Endothelial cell of umbilical vein (primary cell): Measurements from ENCODE around the gene SLC6A19. TPM values are rescaled to one million over a fixed set of nuclear protein-coding genes. Genes with fewer than 3 reads are reported as not detected.

Experiments used
- BruUV-seq: library from RNA; stranded (reverse); fragments of 400-500 nt; replicated peaks from 2 replicates; lab custom pipeline; 2021; lab: Mats Ljungman, UMichigan
- CTCF ChIA-PET: fragments of 300-600, 350-600 bp; sonication (Branson Sonifier 250); formaldehyde crosslinking; loops from one replicate; lab custom pipeline; 2021; ENCODE audit warnings: antibody characterized with exemption, inconsistent platforms; lab: Charles Lee
- POLR2A ChIA-PET: fragments of 300-600, 350-600 bp; sonication (Branson Sonifier 250); formaldehyde crosslinking; loops from one replicate; lab custom pipeline; 2021; ENCODE audit warnings: antibody characterized with exemption, inconsistent platforms; lab: Charles Lee
- DNase-seq: peaks from one replicate; pipeline ENCODE4 v3.0.0-alpha.2; 2011; ENCODE audit warnings: low read depth, low spot score
- FAIRE-seq: peaks from 2 replicates; lab custom pipeline; 2011; peaks lifted over from hg19 to GRCh38; lab: Jason Lieb, UNC
- H2AFZ ChIP-seq: 2 replicates; pipeline ENCODE4 v1.6.0; 2012; ENCODE audit warnings: low read depth, low read length, control low read depth, inconsistent platforms
- H3K27ac ChIP-seq: 2 replicates; pipeline ENCODE4 v1.5.1; 2011; ENCODE audit warnings: low read depth, mild to moderate bottlenecking, control low read depth, low read length, moderate library complexity; ENCODE audit not compliant: insufficient read depth
- H3K27me3 ChIP-seq, 2 experiments: 2 replicates each; pipeline versions ENCODE4 v1.6.0 to v1.6.1; 2011; ENCODE audit warnings: low read length in 2 of 2, mixed read lengths in 1 of 2; ENCODE audit not compliant: control insufficient read depth in 2 of 2, insufficient read depth in 2 of 2
- H3K36me3 ChIP-seq, 2 experiments: 2 replicates in 1 of 2; 3 replicates in 1 of 2; pipeline ENCODE4 v1.5.1; 2011; ENCODE audit warnings: low read length in 2 of 2, mild to moderate bottlenecking in 1 of 2, moderate library complexity in 1 of 2; ENCODE audit not compliant: control insufficient read depth in 2 of 2, insufficient read depth in 2 of 2; ENCODE audit errors: extremely low read depth in 1 of 2
- H3K4me1 ChIP-seq: 3 replicates; pipeline ENCODE4 v1.5.1; 2011; ENCODE audit warnings: mild to moderate bottlenecking, low read length; ENCODE audit not compliant: control insufficient read depth, insufficient read depth; ENCODE audit errors: extremely low read depth
- H3K4me2 ChIP-seq: 2 replicates; pipeline ENCODE4 v1.6.1; 2011; ENCODE audit warnings: low read length, control low read depth, mixed read lengths; ENCODE audit not compliant: insufficient read depth
- H3K4me3 ChIP-seq, 3 experiments: fragments of 200-600 bp in 1 of 3; sonication (generic), shearing (Covaris generic) in 1 of 3; replicated peaks in 1 of 3; 2 replicates each; pipeline ENCODE4 v1.5.1; 2011 to 2016; ENCODE audit warnings: control low read depth in 3 of 3, low read length in 3 of 3, mild to moderate bottlenecking in 2 of 3, inconsistent platforms in 1 of 3, low read depth in 1 of 3, moderate library complexity in 1 of 3; ENCODE audit not compliant: insufficient read depth in 1 of 3
- H3K79me2 ChIP-seq: 2 replicates; pipeline ENCODE4 v1.6.0; 2012; ENCODE audit warnings: low read length, inconsistent platforms; ENCODE audit not compliant: control insufficient read depth, insufficient read depth
- H3K9ac ChIP-seq: replicated peaks from 2 replicates; pipeline ENCODE3; 2011; ENCODE audit warnings: low read length, control low read depth; ENCODE audit not compliant: insufficient read depth; ENCODE audit errors: extremely low read depth
- H3K9me1 ChIP-seq: replicated peaks from 3 replicates; pipeline ENCODE4 v1.6.0; 2011; ENCODE audit warnings: mild to moderate bottlenecking, low read length; ENCODE audit not compliant: control insufficient read depth, insufficient read depth; ENCODE audit errors: extremely low read depth
- H3K9me3 ChIP-seq: replicated peaks from 2 replicates; pipeline ENCODE4 v1.5.1; 2012; ENCODE audit warnings: low read length, inconsistent platforms; ENCODE audit not compliant: control insufficient read depth, insufficient read depth
- H4K20me1 ChIP-seq: replicated peaks from 2 replicates; pipeline ENCODE3; 2011; ENCODE audit warnings: mild to moderate bottlenecking, low read length; ENCODE audit not compliant: control insufficient read depth, insufficient read depth; ENCODE audit errors: extremely low read depth
- CTCF ChIP-seq, 2 donors: IDR thresholded peaks; 1 replicate in 1 of 2; 2 replicates in 1 of 2; pipeline ENCODE4 v1.5.1; 2011; ENCODE audit warnings: low read length in 2 of 2, mild to moderate bottlenecking in 2 of 2, moderate library complexity in 2 of 2, control low read depth in 1 of 2, inconsistent platforms in 1 of 2, low read depth in 1 of 2; ENCODE audit not compliant: insufficient read depth in 1 of 2; ENCODE audit errors: extremely low read depth in 1 of 2
- EZH2 ChIP-seq: IDR thresholded peaks from 2 replicates; pipeline ENCODE4 v1.6.1; 2012; ENCODE audit warnings: borderline replicate concordance, low read depth, mild to moderate bottlenecking, moderate library complexity, low read length, inconsistent platforms; ENCODE audit not compliant: severe bottlenecking
- FOS ChIP-seq: IDR thresholded peaks from 2 replicates; pipeline ENCODE4 v1.6.1; 2011; ENCODE audit warnings: mild to moderate bottlenecking, low read length, moderate library complexity, borderline replicate concordance; ENCODE audit not compliant: insufficient read depth
- GATA2 ChIP-seq: IDR thresholded peaks from 2 replicates; pipeline ENCODE4 v1.7.0; 2011; ENCODE audit warnings: low read depth, mild to moderate bottlenecking, moderate library complexity, mixed read lengths, low read length; ENCODE audit not compliant: insufficient read length, insufficient read depth
- JUN ChIP-seq: IDR thresholded peaks from 2 replicates; pipeline ENCODE4 v1.6.1; 2011; ENCODE audit warnings: borderline replicate concordance, low read depth; ENCODE audit not compliant: insufficient read length, insufficient read depth
- MAX ChIP-seq: IDR thresholded peaks from 2 replicates; pipeline ENCODE4 v1.6.1; 2011; ENCODE audit not compliant: insufficient read depth, insufficient read length
- MYC ChIP-seq: IDR thresholded peaks from one replicate; pipeline ENCODE4 v1.6.1; 2011; ENCODE audit warnings: mild to moderate bottlenecking, low read depth, low read length
- POLR2A ChIP-seq: IDR thresholded peaks from 2 replicates; pipeline ENCODE4 v1.6.1; 2012; ENCODE audit warnings: low read depth, mild to moderate bottlenecking, control low read depth, low read length
- POLR2AphosphoS5 ChIP-seq: IDR thresholded peaks from 2 replicates; pipeline ENCODE4 v1.6.1; 2012; ENCODE audit warnings: low read depth, mild to moderate bottlenecking, control low read depth, low read length, moderate library complexity; ENCODE audit not compliant: insufficient read depth
- dilution Hi-C: fragments of 300-500 bp; cut with MboI; formaldehyde crosslinking; loops from one replicate; pipeline ENCODE4 v1.15.0; 2019; ENCODE audit warnings: low sequenced_read_pairs; ENCODE audit not compliant: extremely low pct_ligation_motif_present
- intact Hi-C: fragments of 100-400 bp; cut with micrococcal nuclease; formaldehyde crosslinking; loops from one replicate; pipeline ENCODE4 v1.10.0; 2022
- polyA plus RNA-seq, 4 experiments: library from polyadenylated mRNA; depleted of rRNA in 3 of 4; stranded (reverse) in 3 of 4; unstranded in 1 of 4; fragments of >200 nt; gene quantifications; 2 replicates each; pipeline versions ENCODE4 v1.2.1 to v1.2.3, GENCODE V29; 2011 to 2012; ENCODE audit warnings: missing spikeins in 1 of 4
- total RNA-seq: library from RNA; stranded (reverse); gene quantifications from 2 replicates; pipeline ENCODE4 v1.2.3, GENCODE V29; 2021

SLC6A19 gene
- total and polyA plus RNA-seq, 2 donors (not counting 3 experiments of a cell fraction or from before 2014, with no cell fraction given): not detected

- POLR2A ChIA-PET: no interaction called here
- dilution Hi-C loops: no loop called here
These were observed 35.0 kb upstream of the SLC6A19 start for GRCh38 chr5:1166370-1166769.

More at GRCh38 chr5:1166370-1166769, 35.0 kb upstream of the SLC6A19 start:
- Histone ChIP-seq H4K20me1 (no peaks in the 10 kb centered on the region), H3K4me1 (no peaks in the 10 kb centered on the region), H3K27me3 (no peaks in the 10 kb centered on the region), H3K27ac (no peak overlapping the region), H3K9me1 (no peaks in the 10 kb centered on the region), H3K9me3 (no peaks in the 10 kb centered on the region), H3K9ac (no peak overlapping the region), H3K36me3 (no peaks in the 10 kb centered on the region), H3K4me2 (no peak overlapping the region), H2AFZ (no peak overlapping the region), H3K4me3 (no peak overlapping the region), H3K79me2 (no peaks in the 10 kb centered on the region)
- no peak for FAIRE-seq
- no peak for TF ChIP-seq CTCF (IDR thresholded peaks at IDR 0.05; ENCODE audit: extremely low read depth in 1 of 2, insufficient read depth in 1 of 2, low read depth in 1 of 2, low read length in 2 of 2)
- no peak for TF ChIP-seq POLR2A
- TF ChIP-seq EZH2: no peak
- no peak for TF ChIP-seq MAX
- no peak for TF ChIP-seq POLR2AphosphoS5
- TF ChIP-seq JUN: no peak
- TF ChIP-seq MYC: no peak
- no peak for TF ChIP-seq GATA2
- no peak for TF ChIP-seq FOS
- CTCF ChIA-PET: no interaction called here
- intact Hi-C loops: no loop called here
- BruUV-seq: no TSS peak
- no peak for DNase-seq
